ENCODE data around the gene FN3KRP. TPM values are rescaled to one million over a fixed set of nuclear protein-coding genes. Genes with fewer than 3 reads are reported as not detected.
"Not testable (repeated sequence)": the region's sequence is repeated elsewhere in the genome, so short reads cannot be mapped to it uniquely, and the experiment has no call there.

Gene FN3KRP
- polyA plus RNA-seq, 4 donors: 43.0 to 48.9 (median 47.4) TPM

DNA sequence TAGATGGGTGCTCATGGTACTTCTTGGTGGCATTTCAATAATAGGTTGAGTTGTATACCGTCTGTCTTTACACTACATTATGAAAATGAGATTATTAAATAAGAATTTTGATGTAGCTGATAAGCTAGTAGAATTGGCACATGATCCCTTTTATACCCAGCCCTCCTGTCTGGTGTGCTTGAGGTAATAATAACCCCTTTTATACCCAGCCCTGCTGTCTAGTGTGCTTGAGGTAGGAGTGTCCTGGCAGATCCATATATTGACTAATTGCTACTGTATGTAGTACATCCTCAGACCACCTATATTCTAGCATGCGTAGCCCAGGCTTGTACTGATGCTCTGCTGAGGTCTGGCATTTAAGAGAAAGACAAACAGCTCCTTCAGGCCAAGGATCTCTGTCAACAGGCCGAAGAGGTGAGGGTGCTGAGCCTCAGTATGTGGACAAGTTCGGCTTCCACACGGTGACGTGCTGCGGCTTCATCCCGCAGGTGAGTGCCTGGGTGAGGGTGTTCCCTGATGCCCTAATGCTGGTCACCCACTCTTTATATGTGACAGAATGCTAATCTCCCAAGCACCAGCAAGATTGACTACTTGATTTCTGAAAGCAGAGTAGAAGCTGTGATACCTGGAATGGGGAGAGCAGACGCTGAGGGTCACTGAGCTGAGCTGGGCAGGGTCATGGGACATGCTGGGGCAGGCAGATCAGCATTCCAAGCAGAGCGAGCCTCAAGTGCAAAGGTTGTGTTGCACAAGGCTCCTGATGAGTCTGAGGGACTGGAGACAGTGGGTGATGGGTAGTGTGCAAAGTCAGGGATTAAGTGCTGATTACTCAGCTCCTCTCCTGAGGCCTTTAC lies 24.6 kb downstream of the FN3KRP start:
- no peak for DNase-seq (ENCODE audit: low read depth in 4 of 4, low spot score in 3 of 4)

- DNase-seq (ENCODE audit: low read depth in 4 of 4, low spot score in 3 of 4): no peak
These were observed 27.1 kb downstream of the FN3KRP start for GRCh38 chr17:82743344-82744219.

- not testable (repeated sequence) for DNase-seq (ENCODE audit: low read depth in 4 of 4, low spot score in 3 of 4)
These were observed 28.2 kb downstream of the FN3KRP start for GRCh38 chr17:82744736-82745135.

GRCh38 chr17:82745524-82745923 lies 29.0 kb downstream of the FN3KRP start:
- DNase-seq (ENCODE audit: low read depth in 4 of 4, low spot score in 3 of 4): no peak

DNA sequence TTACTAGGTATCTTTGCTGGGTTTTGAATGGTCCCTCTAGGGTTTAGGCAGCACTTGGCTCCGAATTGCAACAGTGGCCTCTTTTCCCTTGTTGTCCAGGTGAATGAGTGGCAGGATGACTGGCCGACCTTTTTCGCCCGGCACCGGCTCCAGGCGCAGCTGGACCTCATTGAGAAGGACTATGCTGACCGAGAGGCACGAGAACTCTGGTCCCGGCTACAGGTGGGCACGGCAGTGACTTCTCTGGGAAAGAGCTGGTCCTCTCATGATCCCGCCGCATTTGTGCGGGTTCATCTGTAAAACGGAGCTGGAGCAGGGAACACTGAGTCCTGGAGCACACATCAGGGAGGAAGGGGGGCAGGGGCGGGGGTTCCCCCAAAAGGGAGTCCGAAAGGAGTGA lies 32.2 kb downstream of the FN3KRP start:
- no peak for DNase-seq (ENCODE audit: low read depth in 4 of 4, low spot score in 3 of 4)

DNA sequence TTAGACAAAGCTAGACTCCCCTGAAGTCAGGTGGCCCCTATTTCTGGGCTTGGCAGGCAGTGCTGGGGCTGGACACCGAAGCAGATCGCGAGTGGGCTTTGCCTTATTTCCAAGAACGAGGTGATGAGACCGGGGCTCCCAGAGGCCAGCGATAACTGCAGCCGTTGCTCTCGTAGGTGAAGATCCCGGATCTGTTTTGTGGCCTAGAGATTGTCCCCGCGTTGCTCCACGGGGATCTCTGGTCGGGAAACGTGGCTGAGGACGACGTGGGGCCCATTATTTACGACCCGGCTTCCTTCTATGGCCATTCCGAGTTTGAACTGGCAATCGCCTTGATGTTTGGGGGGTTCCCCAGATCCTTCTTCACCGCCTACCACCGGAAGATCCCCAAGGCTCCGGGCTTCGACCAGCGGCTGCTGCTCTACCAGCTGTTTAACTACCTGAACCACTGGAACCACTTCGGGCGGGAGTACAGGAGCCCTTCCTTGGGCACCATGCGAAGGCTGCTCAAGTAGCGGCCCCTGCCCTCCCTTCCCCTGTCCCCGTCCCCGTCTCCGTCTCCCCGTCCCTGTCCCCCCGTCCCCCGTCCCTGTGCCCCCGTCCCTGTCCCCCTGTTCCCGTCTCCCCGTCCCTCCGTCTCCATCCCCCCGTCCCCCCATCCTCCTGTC lies 33.9 kb downstream of the FN3KRP start:
- DNase-seq (ENCODE audit: low read depth in 4 of 4, low spot score in 3 of 4): no peak

DNA sequence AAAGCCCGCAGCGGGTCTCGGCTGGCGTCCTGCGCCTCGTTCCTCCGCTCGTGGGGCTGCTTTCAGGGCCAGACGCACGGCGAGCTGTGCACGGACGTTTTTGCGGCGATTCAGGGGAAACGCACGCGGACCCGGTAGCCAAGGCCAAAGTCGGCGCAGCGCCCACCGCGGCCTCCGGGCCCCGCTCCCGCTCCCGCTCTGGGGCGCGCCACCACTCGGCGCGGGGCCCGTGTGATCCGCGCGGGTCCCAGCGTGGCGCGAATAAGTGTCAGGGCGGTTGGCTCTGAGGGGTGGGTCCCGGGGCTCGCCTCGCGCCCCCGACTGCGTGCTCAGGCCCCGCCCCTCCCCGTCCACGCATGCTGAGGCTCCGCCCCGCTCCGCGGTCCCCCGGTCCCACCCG lies 34.7 kb downstream of the FN3KRP start:
- DNase-seq (ENCODE audit: low read depth in 4 of 4, low spot score in 3 of 4): no peak

- peak; percentile 77 to 81 (median 78) for DNase-seq (ENCODE audit: low read depth in 4 of 4, low spot score in 3 of 4)
These were observed 35.3 kb downstream of the FN3KRP start, which contains the start of gene TBCD for GRCh38 chr17:82751571-82752370. TBCD (plus strand) TSS chr17:82752065; CDS start chr17:82752194, 129 bp downstream.

DNA sequence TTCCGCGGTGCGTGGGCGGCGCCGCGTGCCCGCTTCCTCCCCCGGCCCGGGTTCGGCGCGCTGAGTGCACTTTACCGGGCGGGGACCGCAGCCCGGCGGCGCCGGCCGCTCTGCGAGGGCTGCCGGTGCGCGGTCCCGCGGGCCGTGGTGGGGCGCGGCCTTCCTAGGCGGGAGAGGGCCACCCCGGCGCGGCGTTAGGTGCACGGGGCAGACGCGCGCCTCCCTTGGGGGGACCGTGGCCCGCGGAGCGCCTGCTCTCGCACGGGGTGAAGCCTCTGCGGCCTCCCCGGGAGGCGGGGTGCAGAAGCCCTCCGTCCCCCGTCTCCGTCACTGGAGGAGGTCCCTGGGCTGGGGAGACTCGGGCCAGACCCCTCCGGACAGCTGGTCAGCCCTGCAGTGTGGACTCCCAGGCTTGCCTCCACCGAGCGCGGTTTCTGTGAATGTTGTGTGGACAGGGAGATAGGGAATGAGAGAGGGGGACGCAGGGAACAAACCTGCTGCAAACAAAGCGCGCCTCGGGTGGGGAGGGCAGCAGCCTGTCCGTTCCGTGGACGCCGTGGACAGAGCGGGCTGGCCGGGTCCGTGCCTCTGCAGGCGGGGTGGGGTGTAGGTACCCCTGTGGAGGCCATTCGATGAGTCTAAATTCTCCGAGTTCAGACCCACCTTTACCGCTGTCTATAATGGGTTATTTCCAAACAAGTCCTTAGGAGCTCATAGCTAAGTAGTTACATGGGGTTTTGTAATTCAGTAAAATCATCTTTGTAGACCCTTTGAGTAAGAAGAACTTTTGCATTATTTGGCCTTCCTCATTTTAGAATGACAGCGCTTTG lies 36.1 kb downstream of the FN3KRP start:
- DNase-seq (ENCODE audit: low read depth in 4 of 4, low spot score in 3 of 4): no peak

DNA sequence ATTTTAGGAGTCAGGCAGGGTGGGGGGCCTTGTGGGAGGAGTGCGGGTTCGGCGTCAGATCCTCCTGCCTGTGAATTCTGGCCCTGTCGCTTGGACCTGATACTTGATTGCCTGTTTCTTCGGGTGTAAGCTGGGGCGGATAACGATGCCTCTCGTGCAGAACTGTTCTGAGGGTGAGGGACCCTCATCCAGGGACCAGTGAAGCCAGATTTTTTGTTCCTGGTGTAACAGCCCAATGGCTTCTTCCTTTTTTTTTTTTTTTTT lies 36.6 kb downstream of the FN3KRP start:
- DNase-seq (ENCODE audit: low read depth in 4 of 4, low spot score in 3 of 4): no peak

DNA sequence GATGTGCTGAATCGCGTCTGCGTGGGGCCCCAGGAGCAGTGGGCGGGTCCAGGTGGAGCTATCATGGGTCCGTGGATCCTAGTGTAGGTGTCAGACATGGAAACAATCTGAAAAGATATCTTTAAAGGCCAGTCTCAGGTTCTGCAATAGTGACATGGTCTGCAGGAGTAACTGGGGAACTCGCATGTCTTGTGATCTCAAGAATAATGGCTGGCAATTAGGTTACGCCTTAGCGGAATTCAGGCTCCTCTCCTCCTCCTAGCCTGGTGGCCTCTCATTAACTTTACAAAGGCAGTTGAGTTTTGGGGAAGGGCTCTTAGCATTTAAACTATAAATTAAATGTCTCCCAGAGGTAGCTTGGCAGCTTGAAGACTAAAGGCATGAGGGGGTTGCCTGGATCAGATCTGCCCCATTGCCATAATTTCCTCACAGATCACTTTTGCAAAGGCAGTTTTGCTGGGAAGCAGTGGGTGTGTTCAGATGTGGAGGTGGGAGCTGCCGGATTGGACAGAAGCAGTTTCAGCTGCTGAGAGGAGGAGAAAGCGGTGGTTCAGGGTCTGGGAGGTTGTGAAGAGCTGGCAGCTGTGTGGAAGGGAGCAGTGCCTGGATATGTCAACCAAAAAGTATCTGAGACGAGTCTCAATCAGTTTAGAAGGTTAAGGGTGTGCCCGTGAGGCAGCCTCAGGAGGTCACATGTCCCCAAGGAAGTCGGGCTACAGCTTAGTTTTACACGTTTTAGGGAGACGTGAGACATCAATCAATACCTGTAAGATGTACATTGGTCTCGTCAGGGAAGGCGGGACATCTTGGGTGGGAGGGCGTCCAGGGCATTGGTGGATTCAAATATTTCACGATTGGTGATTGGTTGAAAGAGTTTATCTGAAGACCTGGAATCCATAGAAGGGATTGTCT lies 38.0 kb downstream of the FN3KRP start:
- no peak for DNase-seq (ENCODE audit: low read depth in 4 of 4, low spot score in 3 of 4)

GRCh38 chr17:82756166-82756565 lies 39.7 kb downstream of the FN3KRP start:
- no peak for DNase-seq (ENCODE audit: low read depth in 4 of 4, low spot score in 3 of 4)

DNA sequence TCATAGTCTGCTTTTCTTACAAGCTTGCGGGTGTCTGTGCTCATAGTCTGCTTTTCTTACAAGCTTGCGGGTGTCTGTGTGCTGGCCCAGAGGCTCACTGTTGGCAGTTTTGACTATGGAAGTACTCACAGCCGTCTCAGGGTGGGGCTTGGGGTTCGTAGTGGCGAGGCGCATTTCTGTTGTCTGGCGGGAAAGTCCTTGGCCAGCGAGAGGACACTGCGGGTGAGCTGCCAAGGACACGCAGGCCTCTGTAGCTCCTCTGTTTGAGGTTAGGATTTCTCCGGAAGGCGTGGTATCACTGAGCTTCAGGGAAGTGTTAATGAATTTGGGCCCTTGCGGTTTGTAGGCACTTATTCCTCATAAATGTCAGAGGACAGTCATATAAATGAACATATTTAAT lies 48.9 kb downstream of the FN3KRP start:
- no peak for DNase-seq (ENCODE audit: low read depth in 4 of 4, low spot score in 3 of 4)

- no peak for DNase-seq (ENCODE audit: low read depth in 4 of 4, low spot score in 3 of 4)
These were observed 50.7 kb downstream of the FN3KRP start for GRCh38 chr17:82767041-82767754.

DNA sequence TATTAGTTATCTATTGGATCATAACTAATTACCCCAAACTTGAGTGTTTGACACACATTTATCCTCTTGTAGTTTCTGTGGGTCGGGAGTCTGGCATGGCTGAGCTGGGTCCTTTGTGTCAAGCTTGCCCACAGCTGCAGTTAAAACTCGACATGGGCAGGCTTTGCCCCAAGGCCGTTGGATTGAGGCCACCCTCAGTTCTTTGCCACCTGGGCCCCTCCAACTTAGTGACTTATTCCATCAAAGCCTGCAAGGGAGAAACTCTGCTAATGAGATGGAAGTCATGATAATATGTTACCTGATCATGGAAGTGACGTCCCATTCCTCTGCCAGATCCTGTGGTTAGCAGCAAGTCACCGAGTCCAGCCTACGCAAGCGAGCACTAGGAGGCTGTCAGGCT lies 52.5 kb downstream of the FN3KRP start:
- DNase-seq (ENCODE audit: low read depth in 4 of 4, low spot score in 3 of 4): no peak

DNA sequence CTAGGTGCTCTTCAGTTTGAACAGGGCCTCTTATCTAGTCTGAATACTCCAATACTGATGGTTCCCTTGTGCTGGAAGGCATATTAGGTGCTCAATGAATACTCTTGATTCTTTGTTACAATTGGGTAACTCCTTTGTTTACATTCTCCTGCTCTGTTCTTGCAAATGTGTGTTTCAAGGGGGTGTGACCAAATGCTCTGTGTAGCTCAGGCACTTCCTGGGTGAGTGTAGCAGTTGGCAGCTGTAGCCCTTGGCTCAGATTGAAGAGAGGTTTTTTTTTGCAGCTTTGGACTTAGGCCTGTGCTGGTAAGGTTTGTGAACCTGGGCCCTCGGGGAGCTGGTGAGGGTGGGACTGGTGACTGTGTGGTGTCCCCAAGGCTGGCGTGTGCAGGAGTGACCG lies 55.5 kb downstream of the FN3KRP start:
- DNase-seq (ENCODE audit: low read depth in 4 of 4, low spot score in 3 of 4): no peak

DNA sequence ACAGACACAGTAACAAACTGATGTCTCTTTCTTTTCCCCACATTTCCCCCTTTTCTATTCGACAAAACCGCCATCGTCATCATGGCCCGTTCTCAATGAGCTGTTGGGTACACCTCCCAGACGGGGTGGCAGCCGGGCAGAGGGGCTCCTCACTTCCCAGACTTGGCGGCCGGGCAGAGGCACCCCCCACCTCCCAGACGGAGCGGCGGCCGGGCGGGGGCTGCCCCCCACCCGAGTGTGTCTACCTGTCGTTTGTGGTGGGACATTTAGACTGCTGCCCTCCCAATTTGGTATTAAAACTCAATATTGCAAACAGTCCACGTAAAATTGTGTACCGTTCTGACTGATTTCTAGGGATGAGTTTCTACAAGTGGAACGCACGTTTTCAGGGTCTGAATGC lies 58.0 kb downstream of the FN3KRP start:
- DNase-seq (ENCODE audit: low read depth in 4 of 4, low spot score in 3 of 4): not testable (repeated sequence)
